Endothelial cell of umbilical vein (primary cell): ENCODE data around the gene SORCS2. TPM values are rescaled to one million over a fixed set of nuclear protein-coding genes. Genes with fewer than 3 reads are reported as not detected.

ENCODE experiments used
- BruUV-seq: library from RNA; stranded (reverse); fragments of 400-500 nt; replicated peaks from 2 replicates; lab custom pipeline; 2021; lab: Mats Ljungman, UMichigan
- CTCF ChIA-PET: fragments of 300-600, 350-600 bp; sonication (Branson Sonifier 250); formaldehyde crosslinking; loops from one replicate; lab custom pipeline; 2021; ENCODE audit warnings: antibody characterized with exemption, inconsistent platforms; lab: Charles Lee
- POLR2A ChIA-PET: fragments of 300-600, 350-600 bp; sonication (Branson Sonifier 250); formaldehyde crosslinking; loops from one replicate; lab custom pipeline; 2021; ENCODE audit warnings: antibody characterized with exemption, inconsistent platforms; lab: Charles Lee
- DNase-seq: peaks from one replicate; pipeline ENCODE4 v3.0.0-alpha.2; 2011; ENCODE audit warnings: low read depth, low spot score
- FAIRE-seq: peaks from 2 replicates; lab custom pipeline; 2011; peaks lifted over from hg19 to GRCh38; lab: Jason Lieb, UNC
- H2AFZ ChIP-seq: 2 replicates; pipeline ENCODE4 v1.6.0; 2012; ENCODE audit warnings: low read depth, low read length, control low read depth, inconsistent platforms
- H3K27ac ChIP-seq: 2 replicates; pipeline ENCODE4 v1.5.1; 2011; ENCODE audit warnings: low read depth, mild to moderate bottlenecking, control low read depth, low read length, moderate library complexity; ENCODE audit not compliant: insufficient read depth
- H3K27me3 ChIP-seq, 2 experiments: 2 replicates each; pipeline versions ENCODE4 v1.6.0 to v1.6.1; 2011; ENCODE audit warnings: low read length in 2 of 2, mixed read lengths in 1 of 2; ENCODE audit not compliant: control insufficient read depth in 2 of 2, insufficient read depth in 2 of 2
- H3K36me3 ChIP-seq, 2 experiments: 2 replicates in 1 of 2; 3 replicates in 1 of 2; pipeline ENCODE4 v1.5.1; 2011; ENCODE audit warnings: low read length in 2 of 2, mild to moderate bottlenecking in 1 of 2, moderate library complexity in 1 of 2; ENCODE audit not compliant: control insufficient read depth in 2 of 2, insufficient read depth in 2 of 2; ENCODE audit errors: extremely low read depth in 1 of 2
- H3K4me1 ChIP-seq: 3 replicates; pipeline ENCODE4 v1.5.1; 2011; ENCODE audit warnings: mild to moderate bottlenecking, low read length; ENCODE audit not compliant: control insufficient read depth, insufficient read depth; ENCODE audit errors: extremely low read depth
- H3K4me2 ChIP-seq: 2 replicates; pipeline ENCODE4 v1.6.1; 2011; ENCODE audit warnings: low read length, control low read depth, mixed read lengths; ENCODE audit not compliant: insufficient read depth
- H3K4me3 ChIP-seq, 3 experiments: fragments of 200-600 bp in 1 of 3; sonication (generic), shearing (Covaris generic) in 1 of 3; replicated peaks in 1 of 3; 2 replicates each; pipeline ENCODE4 v1.5.1; 2011 to 2016; ENCODE audit warnings: control low read depth in 3 of 3, low read length in 3 of 3, mild to moderate bottlenecking in 2 of 3, inconsistent platforms in 1 of 3, low read depth in 1 of 3, moderate library complexity in 1 of 3; ENCODE audit not compliant: insufficient read depth in 1 of 3
- H3K79me2 ChIP-seq: 2 replicates; pipeline ENCODE4 v1.6.0; 2012; ENCODE audit warnings: low read length, inconsistent platforms; ENCODE audit not compliant: control insufficient read depth, insufficient read depth
- H3K9ac ChIP-seq: replicated peaks from 2 replicates; pipeline ENCODE3; 2011; ENCODE audit warnings: low read length, control low read depth; ENCODE audit not compliant: insufficient read depth; ENCODE audit errors: extremely low read depth
- H3K9me1 ChIP-seq: replicated peaks from 3 replicates; pipeline ENCODE4 v1.6.0; 2011; ENCODE audit warnings: mild to moderate bottlenecking, low read length; ENCODE audit not compliant: control insufficient read depth, insufficient read depth; ENCODE audit errors: extremely low read depth
- H3K9me3 ChIP-seq: replicated peaks from 2 replicates; pipeline ENCODE4 v1.5.1; 2012; ENCODE audit warnings: low read length, inconsistent platforms; ENCODE audit not compliant: control insufficient read depth, insufficient read depth
- H4K20me1 ChIP-seq: replicated peaks from 2 replicates; pipeline ENCODE3; 2011; ENCODE audit warnings: mild to moderate bottlenecking, low read length; ENCODE audit not compliant: control insufficient read depth, insufficient read depth; ENCODE audit errors: extremely low read depth
- EZH2 ChIP-seq: IDR thresholded peaks from 2 replicates; pipeline ENCODE4 v1.6.1; 2012; ENCODE audit warnings: borderline replicate concordance, low read depth, mild to moderate bottlenecking, moderate library complexity, low read length, inconsistent platforms; ENCODE audit not compliant: severe bottlenecking
- FOS ChIP-seq: IDR thresholded peaks from 2 replicates; pipeline ENCODE4 v1.6.1; 2011; ENCODE audit warnings: mild to moderate bottlenecking, low read length, moderate library complexity, borderline replicate concordance; ENCODE audit not compliant: insufficient read depth
- GATA2 ChIP-seq: IDR thresholded peaks from 2 replicates; pipeline ENCODE4 v1.7.0; 2011; ENCODE audit warnings: low read depth, mild to moderate bottlenecking, moderate library complexity, mixed read lengths, low read length; ENCODE audit not compliant: insufficient read length, insufficient read depth
- JUN ChIP-seq: IDR thresholded peaks from 2 replicates; pipeline ENCODE4 v1.6.1; 2011; ENCODE audit warnings: borderline replicate concordance, low read depth; ENCODE audit not compliant: insufficient read length, insufficient read depth
- MYC ChIP-seq: IDR thresholded peaks from one replicate; pipeline ENCODE4 v1.6.1; 2011; ENCODE audit warnings: mild to moderate bottlenecking, low read depth, low read length
- POLR2A ChIP-seq: IDR thresholded peaks from 2 replicates; pipeline ENCODE4 v1.6.1; 2012; ENCODE audit warnings: low read depth, mild to moderate bottlenecking, control low read depth, low read length
- POLR2AphosphoS5 ChIP-seq: IDR thresholded peaks from 2 replicates; pipeline ENCODE4 v1.6.1; 2012; ENCODE audit warnings: low read depth, mild to moderate bottlenecking, control low read depth, low read length, moderate library complexity; ENCODE audit not compliant: insufficient read depth
- dilution Hi-C: fragments of 300-500 bp; cut with MboI; formaldehyde crosslinking; loops from one replicate; pipeline ENCODE4 v1.15.0; 2019; ENCODE audit warnings: low sequenced_read_pairs; ENCODE audit not compliant: extremely low pct_ligation_motif_present
- intact Hi-C: fragments of 100-400 bp; cut with micrococcal nuclease; formaldehyde crosslinking; loops from one replicate; pipeline ENCODE4 v1.10.0; 2022
- polyA plus RNA-seq, 4 experiments: library from polyadenylated mRNA; depleted of rRNA in 3 of 4; stranded (reverse) in 3 of 4; unstranded in 1 of 4; fragments of >200 nt; gene quantifications; 2 replicates each; pipeline versions ENCODE4 v1.2.1 to v1.2.3, GENCODE V29; 2011 to 2012; ENCODE audit warnings: missing spikeins in 1 of 4
- total RNA-seq: library from RNA; stranded (reverse); gene quantifications from 2 replicates; pipeline ENCODE4 v1.2.3, GENCODE V29; 2021
- TF ChIP-seq, protein P1 (sequence below): IDR thresholded peaks from 2 replicates; pipeline ENCODE4 v1.6.1; 2011; ENCODE audit not compliant: insufficient read depth, insufficient read length
- TF ChIP-seq, protein P2 (sequence below), 2 donors: IDR thresholded peaks; 1 replicate in 1 of 2; 2 replicates in 1 of 2; pipeline ENCODE4 v1.5.1; 2011; ENCODE audit warnings: low read length in 2 of 2, mild to moderate bottlenecking in 2 of 2, moderate library complexity in 2 of 2, control low read depth in 1 of 2, inconsistent platforms in 1 of 2, low read depth in 1 of 2; ENCODE audit not compliant: insufficient read depth in 1 of 2; ENCODE audit errors: extremely low read depth in 1 of 2

SORCS2 gene
- total and polyA plus RNA-seq, 2 donors (not counting 3 experiments of a cell fraction or from before 2014, with no cell fraction given): not detected

DNA sequence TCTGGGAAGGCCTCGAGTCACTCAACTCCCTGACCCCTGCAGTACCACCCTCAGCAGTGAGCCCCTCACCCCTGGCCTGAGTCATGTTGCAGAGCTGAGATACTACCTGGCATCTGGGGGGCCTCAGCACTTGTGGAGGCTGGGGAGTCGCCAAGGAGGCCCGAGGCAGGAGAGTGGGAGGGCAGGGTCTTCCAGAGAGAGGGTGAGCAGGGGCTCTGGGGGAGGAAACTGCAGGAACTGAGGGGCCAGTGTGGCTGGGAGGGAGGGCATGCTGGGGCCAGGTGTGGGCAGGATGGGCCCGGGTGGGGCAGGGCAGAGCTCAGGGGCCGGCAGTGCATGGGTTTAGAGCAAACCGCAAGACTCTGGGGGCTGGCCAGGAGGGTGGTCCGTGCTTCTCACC lies 59.7 kb downstream of the SORCS2 start:
- Histone ChIP-seq H3K9ac (no peak overlapping the region), H3K27ac (no peak overlapping the region), H4K20me1 (no peaks in the 10 kb centered on the region), H3K9me3 (no peaks in the 10 kb centered on the region), H3K36me3 (no peaks in the 10 kb centered on the region), H3K9me1 (no peaks in the 10 kb centered on the region), H3K4me1 (no peaks in the 10 kb centered on the region), H3K4me2 (no peak overlapping the region), H3K4me3 (no peak overlapping the region), H3K79me2 (no peaks in the 10 kb centered on the region), H3K27me3 (no peaks in the 10 kb centered on the region), H2AFZ (no peak overlapping the region)
- dilution Hi-C loops (no loop called here), intact Hi-C loops (no loop called here)
- TF ChIP-seq POLR2A: no peak
- TF ChIP-seq, protein P1, sequence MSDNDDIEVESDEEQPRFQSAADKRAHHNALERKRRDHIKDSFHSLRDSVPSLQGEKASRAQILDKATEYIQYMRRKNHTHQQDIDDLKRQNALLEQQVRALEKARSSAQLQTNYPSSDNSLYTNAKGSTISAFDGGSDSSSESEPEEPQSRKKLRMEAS: no peak
- no peak for TF ChIP-seq GATA2
- no peak for TF ChIP-seq JUN
- no peak for TF ChIP-seq MYC
- DNase-seq (no peak), FAIRE-seq (no peak)
- no TSS peak for BruUV-seq
- CTCF ChIA-PET: no interaction called here
- POLR2A ChIA-PET: no interaction called here

DNA sequence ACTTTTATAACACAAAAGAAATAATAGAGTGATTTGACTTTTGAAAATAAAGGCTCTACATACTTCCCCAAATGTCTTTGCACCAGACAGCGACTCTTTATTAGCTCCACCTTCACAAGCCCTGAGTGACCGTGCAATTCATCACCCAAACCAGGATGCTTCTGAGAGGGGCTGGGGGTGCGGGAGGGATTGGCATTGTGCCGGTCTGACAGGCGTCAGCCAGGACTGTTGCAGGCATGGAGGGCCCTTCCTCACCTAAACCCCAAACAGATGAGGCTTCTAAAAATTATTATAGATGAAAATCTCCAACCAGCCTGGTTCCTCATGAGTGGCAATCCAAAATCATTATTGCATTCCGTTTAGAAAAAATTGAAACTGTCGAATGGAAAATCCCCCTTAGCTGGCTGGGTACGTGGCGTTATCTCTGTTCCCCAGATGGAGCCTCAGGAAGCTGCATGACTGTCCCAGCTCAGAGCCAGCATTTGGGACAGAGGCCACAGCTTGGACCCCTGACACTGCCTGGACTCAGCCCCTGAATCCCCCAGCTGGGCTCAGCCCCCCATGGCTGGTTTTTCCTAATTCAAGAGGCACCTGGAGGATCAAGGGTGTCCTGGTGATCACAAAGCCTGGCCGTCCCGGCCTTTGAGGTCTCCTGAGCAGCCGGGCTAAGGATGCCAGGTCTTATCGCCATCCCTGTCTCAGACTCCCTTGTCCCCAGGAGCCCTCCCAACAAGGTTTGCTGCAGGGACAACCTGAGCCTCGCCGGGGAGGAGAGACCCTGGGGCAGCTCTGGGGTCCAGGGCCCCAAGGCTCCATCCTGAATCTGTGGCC lies 60.4 kb downstream of the SORCS2 start:
- intact Hi-C loops: no loop called here
- no TSS peak for BruUV-seq
- Histone ChIP-seq H3K36me3 (no peaks in the 10 kb centered on the region), H3K9ac (no peak overlapping the region), H3K79me2 (no peaks in the 10 kb centered on the region), H3K9me3 (no peaks in the 10 kb centered on the region), H3K4me3 (no peak overlapping the region), H3K27me3 (no peaks in the 10 kb centered on the region), H3K27ac (no peak overlapping the region), H3K9me1 (no peaks in the 10 kb centered on the region), H3K4me1 (no peaks in the 10 kb centered on the region), H2AFZ (no peak overlapping the region), H4K20me1 (no peaks in the 10 kb centered on the region), H3K4me2 (no peak overlapping the region)
- dilution Hi-C loops: no loop called here
- no peak for FAIRE-seq
- no peak for DNase-seq
- POLR2A ChIA-PET: no interaction called here
- CTCF ChIA-PET: no interaction called here
- no peak for TF ChIP-seq POLR2A
- no peak for TF ChIP-seq FOS
- no peak for TF ChIP-seq JUN
- TF ChIP-seq EZH2: no peak
- TF ChIP-seq, protein P2, sequence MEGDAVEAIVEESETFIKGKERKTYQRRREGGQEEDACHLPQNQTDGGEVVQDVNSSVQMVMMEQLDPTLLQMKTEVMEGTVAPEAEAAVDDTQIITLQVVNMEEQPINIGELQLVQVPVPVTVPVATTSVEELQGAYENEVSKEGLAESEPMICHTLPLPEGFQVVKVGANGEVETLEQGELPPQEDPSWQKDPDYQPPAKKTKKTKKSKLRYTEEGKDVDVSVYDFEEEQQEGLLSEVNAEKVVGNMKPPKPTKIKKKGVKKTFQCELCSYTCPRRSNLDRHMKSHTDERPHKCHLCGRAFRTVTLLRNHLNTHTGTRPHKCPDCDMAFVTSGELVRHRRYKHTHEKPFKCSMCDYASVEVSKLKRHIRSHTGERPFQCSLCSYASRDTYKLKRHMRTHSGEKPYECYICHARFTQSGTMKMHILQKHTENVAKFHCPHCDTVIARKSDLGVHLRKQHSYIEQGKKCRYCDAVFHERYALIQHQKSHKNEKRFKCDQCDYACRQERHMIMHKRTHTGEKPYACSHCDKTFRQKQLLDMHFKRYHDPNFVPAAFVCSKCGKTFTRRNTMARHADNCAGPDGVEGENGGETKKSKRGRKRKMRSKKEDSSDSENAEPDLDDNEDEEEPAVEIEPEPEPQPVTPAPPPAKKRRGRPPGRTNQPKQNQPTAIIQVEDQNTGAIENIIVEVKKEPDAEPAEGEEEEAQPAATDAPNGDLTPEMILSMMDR (IDR thresholded peaks at IDR 0.05; ENCODE audit: extremely low read depth in 1 of 2, insufficient read depth in 1 of 2, low read depth in 1 of 2, low read length in 2 of 2): no peak
- TF ChIP-seq POLR2AphosphoS5: no peak
- no peak for TF ChIP-seq MYC
- no peak for TF ChIP-seq GATA2
